T47D (cell line): ENCODE results near the gene EHD3.

Source experiments
- DNase-seq, 2 experiments: peaks; one replicate each; pipeline versions ENCODE4 v3.0.0 to v3.0.0-alpha.2; 2011 to 2012; ENCODE audit warnings: low read depth in 1 of 2, low spot score in 1 of 2
- JUND ChIP-seq: IDR thresholded peaks from 2 replicates; pipeline ENCODE4 v1.6.1; 2012; ENCODE audit warnings: low read depth
- in situ Hi-C: cut with HindIII; loops from 2 replicates; pipeline ENCODE4 v1.10.0; 2016; ENCODE audit warnings: low sequenced_read_pairs, low pct_unique_long_range_greater_than_20kb

Gene EHD3

DNA sequence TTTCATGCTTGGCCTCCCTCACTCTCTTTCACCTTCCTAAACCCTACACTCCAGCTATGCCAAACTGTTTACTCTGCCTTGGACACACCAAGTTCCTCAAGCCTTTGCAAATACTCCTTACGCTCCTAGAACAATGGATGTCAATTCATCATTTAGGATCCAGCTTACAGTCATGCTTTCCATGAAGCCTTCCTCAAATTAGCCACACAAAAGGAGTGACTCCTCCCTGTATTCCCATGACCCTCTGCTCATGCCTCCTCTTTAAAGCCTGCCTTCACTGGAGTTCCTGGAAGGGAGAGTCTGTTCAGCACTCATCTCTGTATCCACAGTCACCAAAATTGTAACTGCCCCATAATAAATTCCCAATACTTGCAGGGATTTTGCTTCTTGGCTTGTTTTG, 721 bp upstream of the EHD3 start:
- in situ Hi-C loops = no loop called here
- DNase-seq = no peak
- no peak for TF ChIP-seq JUND

GRCh38 chr2:31234683-31235503, 941 bp downstream of the EHD3 start:
- DNase-seq = no peak
- in situ Hi-C loops = no loop called here
- no peak for TF ChIP-seq JUND

DNA sequence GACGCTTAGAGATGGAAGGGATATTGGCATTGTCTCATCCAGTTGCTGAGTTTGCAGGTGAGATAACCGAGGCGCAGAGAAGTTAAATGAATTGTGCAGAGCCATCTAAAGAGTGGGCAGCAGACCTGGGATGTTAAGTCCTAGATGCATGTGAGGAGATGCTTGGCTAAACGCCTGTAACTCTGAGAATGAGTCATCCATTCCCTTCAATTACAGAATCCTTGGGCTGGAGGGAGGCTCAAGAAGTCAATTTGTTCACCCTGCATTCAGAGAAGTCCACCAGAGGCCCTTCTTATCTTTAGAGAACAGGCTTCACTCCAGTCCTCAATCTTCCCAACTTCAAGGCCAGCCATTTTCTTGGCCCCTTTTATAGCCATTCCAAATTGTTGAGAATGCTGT, 1.6 kb downstream of the EHD3 start:
- in situ Hi-C loops = no loop called here
- TF ChIP-seq JUND = no peak
- no peak for DNase-seq

DNA sequence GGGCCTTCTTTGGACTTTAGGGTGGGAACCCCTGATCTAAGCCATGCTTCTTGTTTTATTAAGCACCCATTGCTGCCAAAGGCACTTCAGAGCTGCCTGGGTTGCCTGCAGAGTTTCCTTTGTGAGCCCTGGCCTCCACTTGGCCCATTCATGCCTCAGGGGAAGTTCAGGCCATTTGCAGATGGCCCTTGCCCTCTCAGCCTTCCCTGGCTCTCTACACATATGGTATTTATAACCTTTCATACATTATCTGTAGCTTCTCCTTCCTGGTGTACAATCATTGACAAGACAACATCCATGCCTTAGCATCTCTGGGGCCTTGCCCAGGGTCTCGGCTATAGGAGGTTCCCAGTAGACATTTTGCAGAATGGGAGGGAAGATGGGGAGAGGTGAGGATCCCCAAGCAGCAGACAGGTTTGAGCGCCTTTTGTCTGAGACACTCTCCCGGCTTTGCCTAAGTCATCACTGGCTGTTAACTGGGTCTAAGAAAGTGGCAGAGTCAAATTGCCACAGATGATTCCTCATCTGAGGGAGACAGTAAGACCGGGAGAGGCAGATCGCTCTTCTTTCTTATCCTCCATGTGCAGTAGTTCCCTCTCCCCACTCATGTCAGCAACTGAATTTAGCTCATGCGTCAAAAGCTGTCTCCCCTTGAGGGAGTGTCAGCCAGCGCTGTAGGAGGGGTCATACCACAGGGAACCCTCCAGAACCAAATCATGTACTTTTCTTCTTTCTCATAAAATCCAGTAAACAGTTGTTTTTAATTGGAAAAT, 2.7 kb downstream of the EHD3 start:
- in situ Hi-C loops = no loop called here
- DNase-seq = no peak
- TF ChIP-seq JUND = no peak

DNA sequence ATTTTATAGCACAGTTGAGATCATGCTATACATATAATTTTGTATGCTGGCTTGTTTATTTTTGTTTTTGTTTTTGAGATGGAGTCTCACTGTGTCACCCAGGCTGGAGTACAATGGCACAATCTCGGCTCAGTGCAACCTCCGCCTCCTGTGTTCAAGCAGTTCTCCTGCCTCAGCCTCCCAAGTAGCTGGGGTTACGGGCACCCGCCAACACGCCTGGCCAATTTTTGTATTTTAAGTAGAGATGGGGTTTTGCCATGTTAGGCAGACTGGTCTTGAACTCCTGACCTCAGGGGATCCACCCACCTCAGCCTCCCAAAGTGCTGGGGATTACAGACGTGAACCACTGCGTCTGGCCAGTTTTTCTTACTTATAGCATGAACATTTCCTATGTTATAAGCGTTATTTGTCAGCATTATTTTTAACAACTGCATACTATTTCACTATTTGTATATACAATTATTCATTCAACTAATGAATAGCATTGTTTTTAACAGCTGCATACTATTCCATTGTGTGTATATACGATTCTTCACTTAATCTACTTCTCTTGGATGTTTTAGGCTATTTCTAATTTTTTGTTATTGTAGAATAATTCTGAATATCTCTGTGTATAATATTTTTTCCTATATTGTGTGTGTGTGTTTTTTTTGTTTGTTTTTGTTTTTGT, 3.5 kb downstream of the EHD3 start:
- no peak for TF ChIP-seq JUND
- DNase-seq = no peak
- in situ Hi-C loops = no loop called here

GRCh38 chr2:31238126-31238905, 4.4 kb downstream of the EHD3 start:
- DNase-seq = no peak
- TF ChIP-seq JUND = no peak
- in situ Hi-C loops = no loop called here

DNA sequence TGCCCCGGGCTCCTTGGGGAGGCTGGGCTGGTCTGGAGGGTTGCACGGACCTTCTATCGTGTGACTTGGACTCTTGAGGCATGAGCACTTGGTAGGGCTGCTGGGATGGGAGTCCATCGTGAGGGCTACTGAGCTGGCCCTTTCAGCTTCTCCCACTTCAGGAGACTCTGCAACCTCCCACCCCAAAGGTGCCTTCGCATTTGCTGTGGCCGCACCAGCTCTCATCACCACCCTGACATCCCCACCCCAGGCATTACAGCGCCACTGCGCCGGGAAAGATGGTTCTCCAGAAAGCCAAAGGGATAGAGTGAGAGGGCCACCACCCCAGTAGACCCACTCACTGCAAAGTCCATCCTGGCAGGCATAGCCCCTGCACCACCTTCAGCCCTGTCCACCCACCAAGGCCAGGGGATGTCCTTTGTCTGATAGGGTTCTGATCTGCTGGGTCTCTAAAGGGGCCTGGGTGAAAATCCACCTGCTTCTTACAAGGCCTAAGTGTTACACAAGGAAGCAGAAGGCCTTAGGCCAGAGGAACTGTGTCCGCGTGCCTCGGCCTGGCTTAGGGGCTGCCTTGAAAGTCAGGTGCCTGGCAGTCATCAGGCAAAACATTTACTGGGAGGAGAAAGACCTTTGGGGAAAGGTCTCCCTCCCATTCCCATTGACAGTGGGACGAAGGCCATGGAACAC, 5.1 kb downstream of the EHD3 start:
- no peak for TF ChIP-seq JUND
- DNase-seq = no peak
- in situ Hi-C loops = no loop called here

DNA sequence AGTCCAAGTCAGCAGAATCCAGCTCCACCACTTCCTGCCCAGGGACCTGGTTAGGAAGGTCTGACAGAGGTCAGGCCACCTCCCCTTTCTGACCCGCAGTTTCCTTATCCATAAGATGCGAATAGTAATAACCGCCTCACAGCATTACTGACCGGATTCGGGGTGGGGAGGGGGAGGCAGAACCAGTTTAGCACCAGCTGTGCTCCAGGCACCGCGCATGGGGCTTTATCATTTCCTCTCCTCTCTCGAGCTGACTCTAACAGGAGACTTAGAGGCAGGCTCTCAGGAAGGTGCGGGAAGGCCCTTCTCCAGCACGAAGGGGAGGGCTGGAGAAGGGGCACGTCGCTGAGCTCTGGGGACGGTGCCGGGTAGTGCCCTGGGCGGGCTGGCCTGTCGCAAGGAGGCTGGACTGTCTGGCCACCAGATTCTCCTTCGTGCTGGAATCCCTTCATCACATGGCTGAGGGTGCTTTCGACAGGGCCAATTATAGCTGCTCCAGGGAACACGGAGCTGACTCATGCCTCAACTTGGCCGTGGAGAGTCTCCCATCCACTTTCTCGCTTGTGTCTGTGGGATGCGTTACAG, 5.7 kb downstream of the EHD3 start:
- TF ChIP-seq JUND = no peak
- in situ Hi-C loops = no loop called here
- no peak for DNase-seq

DNA sequence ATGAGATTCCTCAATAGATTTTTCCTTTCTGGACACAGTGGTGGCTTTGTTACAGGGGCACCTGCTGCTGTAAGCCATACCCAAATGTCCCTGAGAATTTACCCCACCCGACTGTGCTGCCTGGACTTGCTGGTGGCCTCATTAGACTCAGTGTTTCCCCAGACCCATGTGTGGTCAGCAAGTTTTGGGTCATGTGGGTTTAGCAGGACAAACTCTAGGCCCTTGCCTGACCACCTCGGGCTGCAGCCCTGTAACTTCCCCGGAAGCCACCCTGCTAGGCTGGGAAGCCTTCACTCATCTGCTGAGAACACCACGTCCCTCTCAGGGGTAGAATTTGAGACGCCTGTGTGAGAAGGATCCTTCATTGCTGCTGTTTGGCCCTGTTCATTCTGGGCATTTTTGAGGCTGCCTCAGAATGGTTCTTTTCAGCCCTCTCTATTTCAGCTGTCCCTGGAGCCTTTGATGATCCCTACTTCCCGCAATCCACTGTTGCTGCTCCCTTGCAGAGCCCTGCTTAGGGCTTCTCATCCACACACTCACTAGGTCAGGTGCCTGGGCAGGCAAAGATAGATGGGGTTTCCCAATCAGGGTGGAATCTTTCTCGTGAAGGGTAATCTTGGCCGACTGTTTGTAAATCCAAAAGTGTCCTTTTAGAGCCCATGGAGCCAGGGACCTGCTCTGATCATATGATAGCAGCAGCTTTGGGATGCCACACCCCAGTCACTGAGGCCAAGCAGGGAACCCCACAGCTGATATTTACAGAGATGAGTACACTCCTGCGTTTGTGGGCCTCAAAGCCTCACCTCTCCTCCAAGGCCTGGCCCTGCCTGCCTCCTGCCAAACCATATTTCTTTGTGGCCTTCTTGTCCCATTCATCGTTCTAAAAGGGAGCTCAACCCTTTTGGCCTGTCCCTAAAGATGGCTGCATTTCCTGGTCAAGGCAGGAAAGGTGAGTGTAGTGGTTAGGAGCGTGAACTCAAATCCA, 6.7 kb downstream of the EHD3 start:
- no peak for DNase-seq
- TF ChIP-seq JUND = no peak
- in situ Hi-C loops = no loop called here

GRCh38 chr2:31241625-31242270, 7.8 kb downstream of the EHD3 start:
- no peak for DNase-seq
- no peak for TF ChIP-seq JUND
- in situ Hi-C loops = no loop called here
